Esophagus muscularis mucosa (tissue), 4 donors: ENCODE data around the gene ZNF599. TPM values are rescaled to one million over a fixed set of nuclear protein-coding genes. Genes with fewer than 3 reads are reported as not detected.
A peak's percentile ranks its signal among the peaks of the same experiment; 100 is the strongest.
"Not testable (repeated sequence)": the region's sequence is repeated elsewhere in the genome, so short reads cannot be mapped to it uniquely, and the experiment has no call there.

Source experiments
- DNase-seq: peaks from one replicate; pipeline ENCODE4 v3.0.0-alpha.2; 2017; ENCODE audit errors: extremely low spot score
- H3K27ac ChIP-seq, 4 donors: fragments of 200-600 bp; sonication (generic); replicated peaks in 1 of 4; 1 replicate in 3 of 4; 2 replicates in 1 of 4; pipeline ENCODE4 v1.5.1; 2016 to 2019; ENCODE audit warnings: mild to moderate bottlenecking in 1 of 4
- H3K27me3 ChIP-seq, 4 donors: fragments of 200-600 bp; sonication (generic); one replicate each; pipeline versions ENCODE4 v1.5.1 to v1.6.0; 2016 to 2019
- H3K36me3 ChIP-seq, 4 donors: fragments of 200-600 bp; sonication (generic); one replicate each; pipeline ENCODE4 v1.5.1; 2016 to 2019
- H3K4me1 ChIP-seq, 4 donors: fragments of 200-600 bp; sonication (generic); one replicate each; pipeline ENCODE4 v1.5.1; 2016 to 2019
- H3K4me3 ChIP-seq, 4 donors: fragments of 200-600 bp; sonication (generic); 1 replicate in 2 of 4; 2 replicates in 2 of 4; pipeline ENCODE4 v1.5.1; 2016 to 2019; ENCODE audit warnings: mild to moderate bottlenecking in 4 of 4, moderate library complexity in 1 of 4
- H3K9me3 ChIP-seq, 4 donors: fragments of 200-600 bp; sonication (generic); 1 replicate in 3 of 4; 2 replicates in 1 of 4; pipeline ENCODE4 v1.5.1; 2016 to 2019
- EP300 ChIP-seq: sonication (generic); formaldehyde crosslinking; IDR thresholded peaks from one replicate; pipeline ENCODE4 v1.6.1; 2017; ENCODE audit warnings: antibody characterized with exemption
- POLR2A ChIP-seq: fragments of 450-650 bp; IDR thresholded peaks from one replicate; pipeline ENCODE4 v1.6.1; 2017; ENCODE audit warnings: antibody characterized with exemption, moderate library complexity, mild to moderate bottlenecking, low read depth
- POLR2AphosphoS5 ChIP-seq, 2 donors: sonication (generic); formaldehyde crosslinking; IDR thresholded peaks; one replicate each; pipeline ENCODE4 v1.6.1; 2017; ENCODE audit warnings: antibody characterized with exemption in 2 of 2
- WGBS: methylation state at CpG from one replicate; pipeline ENCODE4 v1.1.5; 2018; 5-methylcytosine and 5-hydroxymethylcytosine counted together
- intact Hi-C: fragments of 100-400 bp; cut with DNase I; formaldehyde crosslinking; loops from one replicate; pipeline ENCODE4 v1.15.1; 2023
- total RNA-seq, 4 donors: library from RNA; depleted of rRNA; stranded (reverse); fragments of >200 nt; gene quantifications; one replicate each; pipeline versions ENCODE4 v1.1.0 to v1.2.1, GENCODE V29; 2016
- TF ChIP-seq, protein P1 (sequence below), 3 experiments: fragments of 200-600 bp in 2 of 3; fragments of 450-650 bp in 1 of 3; sonication (generic) in 2 of 3; IDR thresholded peaks; one replicate each; pipeline ENCODE4 v1.5.1; 2017 to 2019; ENCODE audit warnings: antibody characterized with exemption in 3 of 3, mild to moderate bottlenecking in 2 of 3, moderate library complexity in 1 of 3

The ZNF599 gene
- total RNA-seq, 4 donors from 2014 or later: 5.8 to 7.1 (median 6.7) TPM

DNA sequence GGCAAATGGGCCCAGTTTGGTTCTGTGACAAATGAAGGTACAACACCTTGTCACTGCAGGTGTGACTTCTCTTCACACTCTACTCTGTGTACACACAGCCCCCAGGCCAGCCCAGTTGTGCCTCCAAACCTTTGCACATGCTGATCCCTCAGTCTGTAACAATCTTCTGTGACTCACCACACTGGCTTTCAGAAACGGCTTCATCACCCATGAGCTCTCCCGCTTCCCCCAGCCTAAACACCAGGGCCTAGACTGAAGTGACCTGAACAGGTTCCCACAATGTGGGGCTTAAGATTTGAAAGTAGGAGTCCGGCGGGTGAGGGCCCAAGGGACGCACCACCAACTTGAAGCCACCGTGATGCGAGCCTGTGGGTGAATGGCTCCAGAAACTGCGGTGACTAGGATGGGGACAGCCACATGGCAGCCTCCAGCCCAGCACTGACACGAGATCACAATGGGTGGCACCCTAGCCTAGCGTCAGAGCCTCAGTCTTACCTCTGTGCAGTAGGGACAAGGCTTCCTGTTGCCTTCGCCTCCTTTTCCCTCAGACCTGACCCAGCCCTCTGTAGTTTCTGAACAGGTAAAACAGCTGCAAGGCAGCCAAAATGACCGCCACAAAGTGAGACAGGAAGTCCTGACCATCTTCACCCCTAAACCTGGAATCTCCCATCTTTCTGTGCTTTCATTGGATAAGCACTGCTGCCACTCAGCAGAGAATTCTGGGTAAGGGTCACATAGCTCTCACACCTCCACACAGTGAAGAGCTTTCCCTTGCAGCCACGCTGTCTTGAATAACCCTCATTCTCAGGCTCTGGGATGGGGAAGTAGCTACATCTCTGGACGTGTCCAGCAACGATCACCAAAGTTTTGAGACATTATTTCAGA is 34.2 kb upstream of the ZNF599 start:
- Histone ChIP-seq H3K4me3 (no peak overlapping the region), H3K4me1 (no peaks in the 10 kb centered on the region), H3K36me3 (no peaks in the 10 kb centered on the region), H3K9me3 (peaks cover 0 to 21% (median 7%) of the 10 kb centered on the region in 4 donors), H3K27me3 (peaks cover 0 to 10% (median 0%) of the 10 kb centered on the region in 4 donors), H3K27ac (no peak overlapping the region)
- WGBS: 89% methylated on average over 15 of the region's 15 CpGs
- TF ChIP-seq, protein P1, sequence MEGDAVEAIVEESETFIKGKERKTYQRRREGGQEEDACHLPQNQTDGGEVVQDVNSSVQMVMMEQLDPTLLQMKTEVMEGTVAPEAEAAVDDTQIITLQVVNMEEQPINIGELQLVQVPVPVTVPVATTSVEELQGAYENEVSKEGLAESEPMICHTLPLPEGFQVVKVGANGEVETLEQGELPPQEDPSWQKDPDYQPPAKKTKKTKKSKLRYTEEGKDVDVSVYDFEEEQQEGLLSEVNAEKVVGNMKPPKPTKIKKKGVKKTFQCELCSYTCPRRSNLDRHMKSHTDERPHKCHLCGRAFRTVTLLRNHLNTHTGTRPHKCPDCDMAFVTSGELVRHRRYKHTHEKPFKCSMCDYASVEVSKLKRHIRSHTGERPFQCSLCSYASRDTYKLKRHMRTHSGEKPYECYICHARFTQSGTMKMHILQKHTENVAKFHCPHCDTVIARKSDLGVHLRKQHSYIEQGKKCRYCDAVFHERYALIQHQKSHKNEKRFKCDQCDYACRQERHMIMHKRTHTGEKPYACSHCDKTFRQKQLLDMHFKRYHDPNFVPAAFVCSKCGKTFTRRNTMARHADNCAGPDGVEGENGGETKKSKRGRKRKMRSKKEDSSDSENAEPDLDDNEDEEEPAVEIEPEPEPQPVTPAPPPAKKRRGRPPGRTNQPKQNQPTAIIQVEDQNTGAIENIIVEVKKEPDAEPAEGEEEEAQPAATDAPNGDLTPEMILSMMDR (IDR thresholded peaks at IDR 0.05): no peak
- no peak for TF ChIP-seq EP300
- no peak for TF ChIP-seq POLR2A
- TF ChIP-seq POLR2AphosphoS5 (IDR thresholded peaks at IDR 0.05): no peak
- DNase-seq: no peak
- intact Hi-C loops: no loop called here

DNA sequence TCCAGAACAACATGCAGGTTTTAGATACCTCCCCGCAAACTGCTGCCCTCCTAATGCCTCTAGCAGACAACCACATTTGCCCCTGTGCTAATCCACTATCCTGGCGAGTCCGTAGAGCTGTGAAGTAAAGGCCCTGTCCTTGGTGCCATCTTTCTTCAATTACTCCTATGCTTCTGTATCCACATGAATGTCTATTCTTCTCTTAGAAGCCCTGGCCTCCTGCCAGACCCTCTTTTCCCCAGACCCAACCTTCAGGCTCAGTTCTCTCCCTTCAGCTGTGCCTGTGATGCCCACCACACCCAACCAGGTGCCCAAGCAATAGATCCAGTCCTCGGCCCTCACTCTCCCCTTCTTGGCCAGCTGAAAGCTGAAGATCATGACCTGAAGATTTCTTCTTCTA is 31.1 kb upstream of the ZNF599 start:
- Histone ChIP-seq H3K4me3 (no peak overlapping the region), H3K36me3 (no peaks in the 10 kb centered on the region), H3K27me3 (peaks cover 0 to 14% (median 0%) of the 10 kb centered on the region in 4 donors), H3K4me1 (no peaks in the 10 kb centered on the region), H3K27ac (no peak overlapping the region), H3K9me3 (peaks cover 0 to 21% (median 9%) of the 10 kb centered on the region in 4 donors)
- TF ChIP-seq EP300: no peak
- TF ChIP-seq, protein P1 (IDR thresholded peaks at IDR 0.05): no peak
- DNase-seq: no peak
- intact Hi-C loops: no loop called here
- 91% methylated on average over 4 of the region's 4 CpGs for WGBS

DNA sequence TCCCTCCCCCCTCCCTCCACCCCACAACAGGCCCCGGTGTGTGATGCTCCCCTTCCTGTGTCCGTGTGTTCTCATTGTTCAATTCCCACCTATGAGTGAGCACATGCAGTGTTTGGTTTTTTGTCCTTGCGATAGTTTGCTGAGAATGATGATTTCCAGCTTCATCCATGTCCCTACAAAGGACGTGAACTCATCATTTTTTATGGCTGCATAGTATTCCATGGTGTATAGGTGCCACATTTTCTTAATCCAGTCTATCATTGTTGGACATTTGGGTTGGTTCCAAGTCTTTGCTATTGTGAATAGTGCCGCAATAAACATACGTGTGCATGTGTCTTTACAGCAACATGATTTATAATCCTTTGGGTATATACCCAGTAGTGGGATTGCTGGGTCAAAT is 23.9 kb upstream of the ZNF599 start:
- H3K27me3 ChIP-seq, intact Hi-C loops, H3K9me3 ChIP-seq, H3K36me3 ChIP-seq, H3K27ac ChIP-seq, H3K4me3 ChIP-seq, H3K4me1 ChIP-seq, DNase-seq: not testable (repeated sequence)
- 89% methylated on average over 5 of the region's 6 CpGs for WGBS

DNA sequence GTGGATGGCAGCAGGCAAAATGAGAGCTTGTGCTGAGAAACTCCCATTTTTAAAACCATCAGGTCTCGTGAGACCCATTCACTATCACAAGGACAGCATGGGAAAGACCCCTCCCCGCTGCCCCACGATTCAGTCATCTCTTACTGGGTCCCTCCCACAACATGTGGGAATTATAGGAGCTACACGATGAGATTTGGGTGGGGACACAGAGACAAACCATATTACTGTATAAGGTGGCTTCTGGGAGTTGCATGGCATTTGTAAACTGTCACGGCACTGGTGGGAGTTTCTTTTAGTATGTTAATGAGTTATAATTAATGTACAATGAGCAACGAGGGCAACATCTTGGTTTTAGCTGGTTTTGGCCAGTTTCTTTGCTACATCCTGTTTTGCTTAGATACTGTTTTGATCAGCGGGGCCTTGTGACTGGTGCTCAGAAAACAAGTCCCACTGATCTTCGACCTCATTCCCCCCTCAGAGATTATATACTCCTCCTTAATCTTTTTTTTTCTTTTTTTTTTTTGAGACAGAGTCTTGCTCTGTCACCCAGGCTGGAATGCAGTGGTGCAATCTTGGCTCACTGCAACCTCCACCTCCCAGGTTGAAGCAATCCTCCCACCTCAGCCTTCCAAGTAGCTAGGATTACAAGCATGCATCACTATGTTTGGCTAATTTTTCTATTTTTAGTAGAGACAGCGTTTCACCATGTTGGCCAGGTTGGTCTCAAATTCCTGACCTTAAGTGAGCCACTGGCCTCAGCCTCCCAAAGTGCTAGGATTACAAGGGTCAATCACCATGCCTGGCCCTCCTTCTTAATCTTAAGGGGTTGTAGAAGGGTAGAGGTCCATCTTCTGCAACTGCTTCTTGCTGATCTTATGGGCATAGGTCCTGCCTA is 21.3 kb upstream of the ZNF599 start:
- intact Hi-C loops: no loop called here

More for the DNA sequence above, 21.3 kb upstream of the ZNF599 start:
- Histone ChIP-seq H3K4me3 (no peak overlapping the region), H3K27ac (no peak overlapping the region), H3K36me3 (no peaks in the 10 kb centered on the region), H3K9me3 (no peaks in the 10 kb centered on the region), H3K27me3 (no peaks in the 10 kb centered on the region), H3K4me1 (peaks cover 0 to 6% (median 0%) of the 10 kb centered on the region in 4 donors)
- DNase-seq: peak; percentile 50
- WGBS: 75% methylated on average over 7 of the region's 9 CpGs
- TF ChIP-seq POLR2A: no peak
- TF ChIP-seq POLR2AphosphoS5 (IDR thresholded peaks at IDR 0.05): no peak
- TF ChIP-seq, protein P1 (IDR thresholded peaks at IDR 0.05): no peak
- TF ChIP-seq EP300: no peak
